Peyer's patch (tissue), 4 donors: Measurements from ENCODE around the gene SOX6.

Experiments used
- POLR2A ChIP-seq, 2 donors: fragments of 450-650 bp; IDR thresholded peaks; one replicate each; pipeline ENCODE4 v1.5.1; 2017; ENCODE audit warnings: antibody characterized with exemption in 2 of 2, mild to moderate bottlenecking in 2 of 2, moderate library complexity in 2 of 2
- TF ChIP-seq, protein P1 (sequence below), 6 experiments: fragments of 450-650 bp in 4 of 6; fragments of 200-600 bp in 2 of 6; sonication (generic) in 1 of 6; IDR thresholded peaks; one replicate each; pipeline ENCODE4 v1.5.1; 2017 to 2019; ENCODE audit warnings: antibody characterized with exemption in 6 of 6, mild to moderate bottlenecking in 3 of 6, moderate library complexity in 1 of 6

DNA sequence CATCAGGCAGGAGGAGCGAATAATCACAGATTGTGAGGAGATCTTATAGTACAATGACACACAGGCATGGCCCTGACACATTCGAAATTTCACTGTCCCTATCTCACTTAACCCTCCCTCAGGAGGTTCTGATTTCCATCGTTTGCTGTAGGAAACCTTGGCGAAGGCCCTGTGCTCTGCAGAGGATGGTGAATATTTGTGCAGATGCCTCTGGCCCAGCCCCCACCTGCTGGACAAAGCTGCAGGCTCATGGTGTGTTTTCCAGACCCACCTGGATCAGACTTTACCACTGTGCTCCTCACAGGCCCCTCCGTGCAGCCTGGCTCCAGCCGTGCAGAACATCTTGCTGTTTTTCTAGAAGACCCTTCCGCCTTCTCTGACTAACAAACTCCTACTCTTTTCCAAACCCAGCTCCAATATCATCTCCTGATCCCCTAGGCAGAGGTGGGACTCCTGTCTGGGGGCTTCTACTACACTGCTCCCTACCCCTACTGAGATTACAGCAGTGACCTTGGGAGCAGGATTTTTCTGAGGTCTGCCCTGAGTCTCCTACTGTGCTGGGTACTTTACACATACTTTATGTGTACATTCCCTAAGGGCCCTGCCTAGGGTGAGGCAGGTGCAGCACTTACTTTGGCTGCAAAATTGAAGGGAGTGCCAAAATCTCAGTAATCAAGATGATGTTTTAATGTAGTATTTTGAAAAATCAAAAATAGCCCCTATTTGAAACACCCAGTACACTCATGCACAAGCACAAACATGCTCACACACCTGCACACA, 412.7 kb downstream of the SOX6 start:
- TF ChIP-seq, protein P1, sequence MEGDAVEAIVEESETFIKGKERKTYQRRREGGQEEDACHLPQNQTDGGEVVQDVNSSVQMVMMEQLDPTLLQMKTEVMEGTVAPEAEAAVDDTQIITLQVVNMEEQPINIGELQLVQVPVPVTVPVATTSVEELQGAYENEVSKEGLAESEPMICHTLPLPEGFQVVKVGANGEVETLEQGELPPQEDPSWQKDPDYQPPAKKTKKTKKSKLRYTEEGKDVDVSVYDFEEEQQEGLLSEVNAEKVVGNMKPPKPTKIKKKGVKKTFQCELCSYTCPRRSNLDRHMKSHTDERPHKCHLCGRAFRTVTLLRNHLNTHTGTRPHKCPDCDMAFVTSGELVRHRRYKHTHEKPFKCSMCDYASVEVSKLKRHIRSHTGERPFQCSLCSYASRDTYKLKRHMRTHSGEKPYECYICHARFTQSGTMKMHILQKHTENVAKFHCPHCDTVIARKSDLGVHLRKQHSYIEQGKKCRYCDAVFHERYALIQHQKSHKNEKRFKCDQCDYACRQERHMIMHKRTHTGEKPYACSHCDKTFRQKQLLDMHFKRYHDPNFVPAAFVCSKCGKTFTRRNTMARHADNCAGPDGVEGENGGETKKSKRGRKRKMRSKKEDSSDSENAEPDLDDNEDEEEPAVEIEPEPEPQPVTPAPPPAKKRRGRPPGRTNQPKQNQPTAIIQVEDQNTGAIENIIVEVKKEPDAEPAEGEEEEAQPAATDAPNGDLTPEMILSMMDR (IDR thresholded peaks at IDR 0.05): no peak
- TF ChIP-seq POLR2A (IDR thresholded peaks at IDR 0.05): no peak
